ENCODE data around the gene ATP5MC2.

DNA sequence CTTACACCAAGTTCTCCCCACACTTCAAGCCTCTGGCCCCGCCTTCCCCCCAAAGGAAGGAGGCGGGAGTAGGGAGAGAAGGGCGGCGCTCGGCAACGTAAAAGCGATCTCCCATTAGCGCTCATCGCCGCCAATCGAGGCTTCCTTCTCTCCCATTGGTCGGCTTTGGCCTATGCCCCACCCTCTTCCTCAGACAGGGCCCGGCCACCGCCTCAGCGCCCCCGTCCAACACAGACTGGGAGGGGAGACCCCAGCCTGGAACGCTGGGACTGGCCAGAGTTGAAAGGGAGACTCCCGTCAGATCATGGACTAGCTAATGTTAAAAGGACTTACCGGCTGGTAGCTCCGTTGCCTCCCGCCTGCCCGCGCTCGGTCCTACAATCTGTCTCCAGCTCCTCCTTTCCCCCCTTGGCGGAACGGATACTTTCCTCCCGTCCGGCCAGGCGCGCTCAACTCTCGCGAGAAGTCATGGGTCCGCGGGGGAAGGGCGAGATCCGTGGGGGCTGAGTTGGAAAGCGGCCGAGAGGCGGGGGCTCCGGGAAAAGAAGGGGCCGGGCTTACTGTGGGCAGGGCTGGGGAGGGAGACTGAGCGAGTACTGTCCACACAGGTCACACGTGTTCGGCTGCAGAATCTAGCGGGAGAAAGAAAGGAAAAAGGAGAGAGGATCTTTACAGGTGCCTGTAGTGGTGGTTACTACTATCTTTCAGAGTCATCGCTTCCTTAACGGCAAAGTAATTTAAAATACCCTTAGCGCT is 49.8 kb downstream of the ATP5MC2 start, which contains the start of gene ATF7:
- TF ChIP-seq EZH2 (IDR thresholded peaks at IDR 0.05; ENCODE audit: borderline replicate concordance, insufficient read depth, low read length, poor library complexity, severe bottlenecking) (no peak), POLR2AphosphoS5 (IDR thresholded peaks at IDR 0.05) (peak; percentile 86)
- TF ChIP-seq, protein P1, sequence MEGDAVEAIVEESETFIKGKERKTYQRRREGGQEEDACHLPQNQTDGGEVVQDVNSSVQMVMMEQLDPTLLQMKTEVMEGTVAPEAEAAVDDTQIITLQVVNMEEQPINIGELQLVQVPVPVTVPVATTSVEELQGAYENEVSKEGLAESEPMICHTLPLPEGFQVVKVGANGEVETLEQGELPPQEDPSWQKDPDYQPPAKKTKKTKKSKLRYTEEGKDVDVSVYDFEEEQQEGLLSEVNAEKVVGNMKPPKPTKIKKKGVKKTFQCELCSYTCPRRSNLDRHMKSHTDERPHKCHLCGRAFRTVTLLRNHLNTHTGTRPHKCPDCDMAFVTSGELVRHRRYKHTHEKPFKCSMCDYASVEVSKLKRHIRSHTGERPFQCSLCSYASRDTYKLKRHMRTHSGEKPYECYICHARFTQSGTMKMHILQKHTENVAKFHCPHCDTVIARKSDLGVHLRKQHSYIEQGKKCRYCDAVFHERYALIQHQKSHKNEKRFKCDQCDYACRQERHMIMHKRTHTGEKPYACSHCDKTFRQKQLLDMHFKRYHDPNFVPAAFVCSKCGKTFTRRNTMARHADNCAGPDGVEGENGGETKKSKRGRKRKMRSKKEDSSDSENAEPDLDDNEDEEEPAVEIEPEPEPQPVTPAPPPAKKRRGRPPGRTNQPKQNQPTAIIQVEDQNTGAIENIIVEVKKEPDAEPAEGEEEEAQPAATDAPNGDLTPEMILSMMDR (IDR thresholded peaks at IDR 0.05; ENCODE audit: poor library complexity, severe bottlenecking) = peak; percentile 55

All from neural cell (in vitro differentiated cells).